Hepatocyte (in vitro differentiated cells): Measurements from ENCODE around the gene MSGN1. TPM values are rescaled to one million over a fixed set of nuclear protein-coding genes. Genes with fewer than 3 reads are reported as not detected.

Experiments used
- DNase-seq: peaks from one replicate; pipeline ENCODE4 v3.0.0-alpha.2; 2016; ENCODE audit warnings: low spot score
- H2AFZ ChIP-seq: fragments of 200-600 bp; sonication (generic); 2 replicates; pipeline ENCODE4 v1.6.0; 2016; ENCODE audit warnings: antibody characterized with exemption, mild to moderate bottlenecking
- H3K27ac ChIP-seq: fragments of 200-600 bp; sonication (generic); 2 replicates; pipeline ENCODE4 v1.5.1; 2016; ENCODE audit warnings: mild to moderate bottlenecking
- H3K27me3 ChIP-seq: fragments of 200-600 bp; sonication (generic); 2 replicates; pipeline ENCODE4 v1.6.1; 2016
- H3K36me3 ChIP-seq: fragments of 200-600 bp; sonication (generic); replicated peaks from 2 replicates; pipeline ENCODE4 v1.5.1; 2016; ENCODE audit warnings: low read depth; ENCODE audit not compliant: insufficient read depth
- H3K4me1 ChIP-seq: fragments of 200-600 bp; sonication (generic); 2 replicates; pipeline ENCODE4 v1.5.1; 2016; ENCODE audit warnings: mild to moderate bottlenecking, moderate library complexity; ENCODE audit not compliant: insufficient read depth
- H3K4me2 ChIP-seq: fragments of 200-600 bp; sonication (generic); 2 replicates; pipeline ENCODE4 v1.6.0; 2016
- H3K4me3 ChIP-seq: fragments of 200-600 bp; sonication (generic); 2 replicates; pipeline ENCODE4 v1.5.1; 2016; ENCODE audit warnings: mild to moderate bottlenecking
- H3K79me2 ChIP-seq: fragments of 200-600 bp; sonication (generic); 2 replicates; pipeline ENCODE4 v1.6.0; 2017; ENCODE audit warnings: mild to moderate bottlenecking
- H3K9me2 ChIP-seq: fragments of 200-600 bp; sonication (generic); replicated peaks from 2 replicates; pipeline ENCODE4 v1.6.0; 2017; ENCODE audit warnings: mild to moderate bottlenecking; ENCODE audit not compliant: insufficient read depth
- H3K9me3 ChIP-seq: fragments of 200-600 bp; sonication (generic); 2 replicates; pipeline ENCODE4 v1.5.1; 2016; ENCODE audit warnings: low read depth, mild to moderate bottlenecking
- H4K20me1 ChIP-seq: fragments of 200-600 bp; sonication (generic); 2 replicates; pipeline ENCODE4 v1.6.0; 2016; ENCODE audit warnings: mild to moderate bottlenecking; ENCODE audit not compliant: insufficient read depth, poor library complexity, severe bottlenecking
- EZH2 ChIP-seq: fragments of 200-600 bp; sonication (generic); IDR thresholded peaks from 2 replicates; pipeline ENCODE4 v1.6.1; 2016; ENCODE audit warnings: antibody characterized with exemption, mild to moderate bottlenecking, borderline replicate concordance
- EZH2phosphoT487 ChIP-seq: fragments of 200-600 bp; sonication (generic); IDR thresholded peaks from one replicate; pipeline ENCODE4 v1.6.1; 2018; ENCODE audit warnings: antibody characterized with exemption, mild to moderate bottlenecking, low read depth, moderate library complexity; ENCODE audit not compliant: unreplicated experiment, severe bottlenecking
- WGBS: methylation state at CpG from one replicate; pipeline ENCODE4 v1.1.6; 2016; ENCODE audit warnings: low lambda C conversion rate; ENCODE audit errors: missing lambda C conversion rate; 5-methylcytosine and 5-hydroxymethylcytosine counted together
- polyA plus RNA-seq: library from polyadenylated mRNA; unstranded; fragments of >200 nt; fragmentation: Nextera tagmentation; extraction: Ambion mirVana; gene quantifications from 2 replicates; pipeline ENCODE4 v1.2.1, GENCODE V29; 2016
- total RNA-seq: library from RNA; depleted of rRNA; stranded (reverse); fragments of >200 nt; gene quantifications from 2 replicates; pipeline ENCODE4 v1.2.3, GENCODE V29; 2014
- TF ChIP-seq, protein P1 (sequence below): fragments of 200-600 bp; sonication (generic); IDR thresholded peaks from 2 replicates; pipeline ENCODE4 v1.5.1; 2016; ENCODE audit warnings: antibody characterized with exemption, mild to moderate bottlenecking; ENCODE audit not compliant: poor library complexity

Gene MSGN1
- total and polyA plus RNA-seq, 2 experiments from 2014 or later: not detected

DNA sequence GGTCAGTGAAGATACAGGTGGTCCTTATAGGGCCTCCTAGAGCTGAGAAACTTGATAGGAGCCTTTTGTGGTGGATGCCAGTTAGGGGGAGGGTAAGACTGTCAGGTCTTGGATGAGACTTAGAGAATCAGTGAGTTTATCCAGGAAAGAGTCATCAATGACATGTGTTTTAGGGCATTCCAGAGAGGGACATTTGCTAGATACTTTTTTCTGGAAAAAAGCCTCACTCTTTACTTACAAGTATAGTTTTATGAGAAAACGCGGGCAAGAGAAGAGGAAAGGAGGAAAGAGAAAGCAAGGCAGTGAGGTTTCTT is 24.5 kb upstream of the MSGN1 start:
- no peak for DNase-seq
- H4K20me1 ChIP-seq: no peaks in the 10 kb centered on the region
- no peak overlapping the region for H3K4me2 ChIP-seq
- no peaks in the 10 kb centered on the region for H3K27me3 ChIP-seq
- TF ChIP-seq, protein P1, sequence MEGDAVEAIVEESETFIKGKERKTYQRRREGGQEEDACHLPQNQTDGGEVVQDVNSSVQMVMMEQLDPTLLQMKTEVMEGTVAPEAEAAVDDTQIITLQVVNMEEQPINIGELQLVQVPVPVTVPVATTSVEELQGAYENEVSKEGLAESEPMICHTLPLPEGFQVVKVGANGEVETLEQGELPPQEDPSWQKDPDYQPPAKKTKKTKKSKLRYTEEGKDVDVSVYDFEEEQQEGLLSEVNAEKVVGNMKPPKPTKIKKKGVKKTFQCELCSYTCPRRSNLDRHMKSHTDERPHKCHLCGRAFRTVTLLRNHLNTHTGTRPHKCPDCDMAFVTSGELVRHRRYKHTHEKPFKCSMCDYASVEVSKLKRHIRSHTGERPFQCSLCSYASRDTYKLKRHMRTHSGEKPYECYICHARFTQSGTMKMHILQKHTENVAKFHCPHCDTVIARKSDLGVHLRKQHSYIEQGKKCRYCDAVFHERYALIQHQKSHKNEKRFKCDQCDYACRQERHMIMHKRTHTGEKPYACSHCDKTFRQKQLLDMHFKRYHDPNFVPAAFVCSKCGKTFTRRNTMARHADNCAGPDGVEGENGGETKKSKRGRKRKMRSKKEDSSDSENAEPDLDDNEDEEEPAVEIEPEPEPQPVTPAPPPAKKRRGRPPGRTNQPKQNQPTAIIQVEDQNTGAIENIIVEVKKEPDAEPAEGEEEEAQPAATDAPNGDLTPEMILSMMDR: no peak
- TF ChIP-seq EZH2 (no peak), EZH2phosphoT487 (no peak)
- 85% methylated on average over 2 of the region's 2 CpGs for WGBS
- no peak overlapping the region for H2AFZ ChIP-seq
- H3K9me3 ChIP-seq: no peaks in the 10 kb centered on the region
- H3K4me1 ChIP-seq: peaks cover 28% of the 10 kb centered on the region
- H3K79me2 ChIP-seq: no peaks in the 10 kb centered on the region
- no peak overlapping the region for H3K4me3 ChIP-seq
- H3K27ac ChIP-seq: no peak overlapping the region
- H3K9me2 ChIP-seq: no peaks in the 10 kb centered on the region
- no peaks in the 10 kb centered on the region for H3K36me3 ChIP-seq

DNA sequence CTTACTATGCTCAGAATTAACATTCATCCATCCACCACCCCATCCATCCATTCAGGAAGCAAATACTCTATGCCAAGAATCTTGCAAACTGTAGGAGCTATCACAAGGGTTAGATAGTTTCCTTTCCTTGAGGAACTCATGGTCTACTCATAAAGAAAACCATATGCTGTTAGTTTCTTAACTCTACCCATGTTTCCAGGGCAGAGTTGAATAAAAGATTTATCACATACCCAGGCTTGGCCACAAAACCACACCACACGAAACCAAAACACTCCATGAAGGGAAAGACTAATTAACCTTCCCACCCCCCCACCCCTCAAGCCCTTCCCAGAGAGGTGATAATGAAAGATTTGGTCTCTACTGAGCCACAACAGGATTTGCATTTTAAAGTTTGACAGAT is 23.7 kb upstream of the MSGN1 start:
- Histone ChIP-seq H3K79me2 (no peaks in the 10 kb centered on the region), H2AFZ (no peak overlapping the region), H3K4me3 (no peak overlapping the region), H3K4me1 (peaks cover 28% of the 10 kb centered on the region), H3K9me3 (no peaks in the 10 kb centered on the region), H3K27me3 (no peaks in the 10 kb centered on the region), H3K9me2 (no peaks in the 10 kb centered on the region), H3K27ac (no peak overlapping the region), H4K20me1 (no peaks in the 10 kb centered on the region), H3K4me2 (no peak overlapping the region), H3K36me3 (no peaks in the 10 kb centered on the region)
- WGBS: 80% methylated on average over 1 of the region's 1 CpG
- DNase-seq: no peak
- TF ChIP-seq EZH2 (no peak), EZH2phosphoT487 (no peak)
- TF ChIP-seq, protein P1: no peak

DNA sequence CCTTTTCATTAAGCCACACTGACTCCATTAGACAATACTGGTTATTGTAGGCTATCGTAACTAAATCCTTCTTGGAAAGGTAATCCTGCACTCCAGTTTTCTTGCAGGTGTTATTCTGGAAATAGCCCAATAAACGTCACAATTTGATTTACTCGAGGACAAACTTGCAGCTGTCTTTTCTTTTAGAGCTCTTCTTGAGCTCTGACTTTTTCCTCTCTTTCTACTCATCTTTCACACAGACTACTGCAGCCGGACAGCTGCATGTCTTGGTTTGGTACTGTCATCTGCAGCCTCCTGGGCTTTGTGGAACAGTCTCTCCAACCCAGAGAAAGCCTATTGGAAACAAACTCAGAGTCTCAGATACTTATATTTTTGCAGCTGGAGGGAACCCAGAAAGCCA is 23.0 kb upstream of the MSGN1 start:
- Histone ChIP-seq H3K4me3 (no peak overlapping the region), H3K79me2 (no peaks in the 10 kb centered on the region), H4K20me1 (no peaks in the 10 kb centered on the region), H3K9me2 (no peaks in the 10 kb centered on the region), H3K27me3 (no peaks in the 10 kb centered on the region), H3K4me2 (no peak overlapping the region), H2AFZ (no peak overlapping the region), H3K27ac (no peak overlapping the region), H3K4me1 (peaks cover 22% of the 10 kb centered on the region), H3K9me3 (no peaks in the 10 kb centered on the region), H3K36me3 (no peaks in the 10 kb centered on the region)
- whole genome bisulfite sequencing: 60% methylated on average over 4 of the region's 4 CpGs
- TF ChIP-seq EZH2phosphoT487 (no peak), EZH2 (no peak)
- TF ChIP-seq, protein P1: no peak
- no peak for DNase-seq

DNA sequence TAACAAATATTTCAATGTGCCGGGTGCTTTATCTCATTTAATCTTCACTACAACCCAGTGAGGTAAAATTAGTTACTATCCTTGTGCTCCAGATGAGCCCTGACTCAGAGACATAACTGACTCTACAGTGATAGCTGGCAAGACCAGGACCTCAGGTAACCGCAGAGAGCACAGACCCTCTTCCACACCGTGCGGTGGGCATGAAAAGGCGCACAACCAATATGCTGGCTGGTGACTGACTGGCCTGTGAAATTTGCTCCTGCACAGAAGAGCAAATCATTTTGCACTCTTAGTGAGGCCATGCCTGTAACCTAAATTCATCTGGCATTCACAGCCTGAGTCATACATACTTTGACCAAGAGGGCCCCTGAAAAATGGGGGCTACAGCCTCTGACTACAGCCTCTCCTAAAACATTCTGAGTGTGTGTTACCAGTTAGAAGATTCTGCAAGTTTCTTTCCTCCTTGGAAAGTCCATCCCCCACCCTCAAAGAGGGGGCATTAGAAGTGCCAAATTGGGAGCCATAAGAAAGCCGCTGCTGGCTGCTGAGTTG is 22.4 kb upstream of the MSGN1 start:
- Histone ChIP-seq H3K4me1 (peaks cover 22% of the 10 kb centered on the region), H3K79me2 (no peaks in the 10 kb centered on the region), H3K27ac (no peak overlapping the region), H3K4me2 (no peak overlapping the region), H2AFZ (no peak overlapping the region), H3K9me3 (no peaks in the 10 kb centered on the region), H3K27me3 (no peaks in the 10 kb centered on the region), H4K20me1 (no peaks in the 10 kb centered on the region), H3K4me3 (no peak overlapping the region), H3K9me2 (no peaks in the 10 kb centered on the region), H3K36me3 (no peaks in the 10 kb centered on the region)
- 86% methylated on average over 6 of the region's 6 CpGs for WGBS
- no peak for TF ChIP-seq EZH2
- TF ChIP-seq EZH2phosphoT487: no peak
- no peak for DNase-seq
